Hindlimb muscle (tissue), 1 donor: ENCODE data around the gene MYL4. TPM values are rescaled to one million over a fixed set of nuclear protein-coding genes. Genes with fewer than 3 reads are reported as not detected.

Experiments used
- polyA plus RNA-seq: library from polyadenylated mRNA; unstranded; fragments of 120-200 nt; gene quantifications from one replicate; pipeline ENCODE4 v1.2.1, GENCODE V29; 2013; ENCODE audit not compliant: insufficient read length

MYL4 gene
- polyA plus RNA-seq, 1 donor, result 1,610 TPM

Other genes starting within 250 kb of the MYL4 start
- gene RPRML, start 230.1 kb upstream of the MYL4 start, polyA plus RNA-seq, result 0.36 TPM
- gene CDC27, start 20.1 kb upstream of the MYL4 start, polyA plus RNA-seq, result 44.6 TPM
- gene ITGB3, start 44.5 kb downstream of the MYL4 start, polyA plus RNA-seq, result 10.9 TPM
- 5.2 TPM for gene EFCAB13, start 114.6 kb downstream of the MYL4 start, polyA plus RNA-seq